CD4-positive, alpha-beta T cell (primary cell): ENCODE data around the gene NXN. TPM values are rescaled to one million over a fixed set of nuclear protein-coding genes. Genes with fewer than 3 reads are reported as not detected.

Source experiments
- ATAC-seq: fragments of 200-7000 bp; cut with Tn5 transposase; one replicate; pipeline ENCODE4 v1.10.0; 2022; ENCODE audit warnings: mild to moderate bottlenecking; ENCODE audit not compliant: poor library complexity
- CTCF ChIA-PET: fragments of 350-600 bp; sonication (Branson Sonifier 250); formaldehyde crosslinking; loops from one replicate; lab custom pipeline; 2021; ENCODE audit warnings: antibody characterized with exemption, inconsistent platforms; lab: Charles Lee
- POLR2A ChIA-PET: fragments of 350-600 bp; sonication (Branson Sonifier 250); formaldehyde crosslinking; loops from one replicate; lab custom pipeline; 2021; ENCODE audit warnings: antibody characterized with exemption, inconsistent platforms; lab: Charles Lee
- DNase-seq, 14 experiments: peaks; one replicate each; pipeline ENCODE4 v3.0.0-alpha.2; 2013 to 2020; ENCODE audit warnings: mixed read lengths in 2 of 14
- H3K27ac ChIP-seq, 2 donors: one replicate each; pipeline versions ENCODE4 v1.5.1 to v1.7.0; 2013; ENCODE audit warnings: low read length in 2 of 2, low read depth in 1 of 2, mild to moderate bottlenecking in 1 of 2
- H3K27me3 ChIP-seq, 2 experiments: 1 replicate in 1 of 2; 2 replicates in 1 of 2; pipeline versions ENCODE4 v1.6.1 to v1.7.0; 2013; ENCODE audit warnings: low read length in 2 of 2, control low read depth in 1 of 2, mild to moderate bottlenecking in 1 of 2, moderate library complexity in 1 of 2; ENCODE audit not compliant: insufficient read depth in 2 of 2, control insufficient read depth in 1 of 2
- H3K36me3 ChIP-seq: one replicate; pipeline ENCODE4 v1.6.1; 2013; ENCODE audit warnings: low read length, control low read depth; ENCODE audit not compliant: insufficient read depth
- H3K4me1 ChIP-seq: one replicate; pipeline ENCODE4 v1.6.1; 2013; ENCODE audit warnings: low read length, control low read depth; ENCODE audit not compliant: insufficient read depth
- H3K4me3 ChIP-seq: one replicate; pipeline ENCODE4 v1.5.1; 2013; ENCODE audit warnings: mild to moderate bottlenecking, low read length, moderate library complexity
- H3K9me3 ChIP-seq, 2 experiments: 1 replicate in 1 of 2; 2 replicates in 1 of 2; pipeline versions ENCODE4 v1.6.1 to v1.7.0; 2013; ENCODE audit warnings: low read length in 2 of 2, mild to moderate bottlenecking in 2 of 2, control low read depth in 1 of 2, moderate library complexity in 1 of 2; ENCODE audit not compliant: control insufficient read depth in 1 of 2, insufficient read depth in 1 of 2
- H3K27ac Mint-ChIP-seq: one replicate; pipeline ENCODE4 v1.8.0; 2020; ENCODE audit warnings: mixed read lengths
- H3K27me3 Mint-ChIP-seq: one replicate; pipeline ENCODE4 v1.8.0; 2021; ENCODE audit warnings: mixed read lengths
- H3K36me3 Mint-ChIP-seq: one replicate; pipeline ENCODE4 v1.8.0; 2021; ENCODE audit warnings: low read depth, mixed read lengths
- H3K4me1 Mint-ChIP-seq: one replicate; pipeline ENCODE4 v1.8.0; 2021; ENCODE audit warnings: low read depth, mixed read lengths
- H3K4me3 Mint-ChIP-seq: one replicate; pipeline ENCODE4 v1.8.0; 2020; ENCODE audit warnings: mild to moderate bottlenecking, mixed read lengths
- H3K9me3 Mint-ChIP-seq: one replicate; pipeline ENCODE4 v1.8.0; 2020; ENCODE audit warnings: mixed read lengths
- CTCF ChIP-seq: fragments of 200-600 bp; IDR thresholded peaks from one replicate; pipeline ENCODE4 v1.8.0; 2022; ENCODE audit warnings: antibody characterized with exemption, mild to moderate bottlenecking
- intact Hi-C, 2 experiments: fragments of 100-400 bp; cut with DNase I in 1 of 2; cut with micrococcal nuclease in 1 of 2; formaldehyde crosslinking; loops; one replicate each; pipeline versions ENCODE4 v1.15.1 to v1.9.0; 2023 to 2025; cut with DNase I, micrococcal nuclease
- total RNA-seq, 174 experiments: library from RNA in 2 of 174; stranded (reverse) in 2 of 174; gene quantifications; one replicate each; pipeline ENCODE4 v1.2.3 and lab custom pipeline; 2021 to 2026

Gene NXN
- total RNA-seq, 2 experiments from 2014 or later = 0.80 to 0.98 TPM

- ChIA-PET CTCF (no interaction called here), POLR2A (no interaction called here)
- no peaks in the 10 kb centered on the region for H3K27me3 Mint-ChIP-seq
- intact Hi-C loops = no loop called here
- H3K9me3 ChIP-seq = peaks cover 15 to 30% of the 10 kb centered on the region in 2 experiments
- no peak overlapping the region for H3K27ac Mint-ChIP-seq
- no peak for TF ChIP-seq CTCF
- no peak overlapping the region for H3K4me3 Mint-ChIP-seq
- peaks cover 3% of the 10 kb centered on the region for H3K9me3 Mint-ChIP-seq
- DNase-seq = no peak
- peaks cover 13% of the 10 kb centered on the region for H3K4me1 Mint-ChIP-seq
- H3K4me1 ChIP-seq = peaks cover 15% of the 10 kb centered on the region
- no peak overlapping the region for H3K27ac ChIP-seq
- H3K27me3 ChIP-seq = no peaks in the 10 kb centered on the region
- no peak overlapping the region for H3K4me3 ChIP-seq
- no peaks in the 10 kb centered on the region for H3K36me3 ChIP-seq
- ATAC-seq = no peak
- H3K36me3 Mint-ChIP-seq = peaks cover 7% of the 10 kb centered on the region
Observed at GRCh38 chr17:992933-993332, 13.4 kb upstream of the NXN start.

DNA sequence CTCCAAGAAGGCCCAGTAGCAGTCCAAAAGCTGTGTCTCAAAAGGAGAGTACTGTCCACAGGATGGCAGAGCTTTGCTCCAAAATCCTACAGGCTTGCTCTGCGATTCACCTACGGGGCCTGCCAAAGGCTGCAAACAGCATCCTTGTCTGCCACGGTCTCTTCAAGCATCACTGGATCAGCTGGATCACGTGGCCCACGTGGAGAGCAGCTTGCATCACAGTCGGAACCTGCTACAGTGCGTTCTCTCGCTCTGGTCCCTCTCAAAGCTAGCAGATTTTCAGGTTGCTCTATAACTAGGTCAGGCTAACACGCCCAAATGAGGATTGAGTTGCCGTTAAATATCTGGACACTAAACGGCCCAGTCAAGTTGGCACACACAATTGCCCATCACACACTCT, 9.0 kb upstream of the NXN start:
- no peak for ATAC-seq
- intact Hi-C loops = loop anchor here in 1 of 2 experiments (10.0 kb wide), 1 partner anchor 604 kb away; no protein-coding TSS in a partner anchor
- no peak overlapping the region for H3K27ac Mint-ChIP-seq
- DNase-seq = no peak
- Histone ChIP-seq H3K27ac (no peak overlapping the region), H3K9me3 (peaks cover 6 to 16% of the 10 kb centered on the region in 2 experiments), H3K27me3 (no peaks in the 10 kb centered on the region), H3K4me3 (no peak overlapping the region), H3K36me3 (no peaks in the 10 kb centered on the region), H3K4me1 (no peaks in the 10 kb centered on the region)
- TF ChIP-seq CTCF = no peak
- no peaks in the 10 kb centered on the region for H3K4me1 Mint-ChIP-seq
- H3K4me3 Mint-ChIP-seq = no peak overlapping the region
- CTCF ChIA-PET = no interaction called here
- no peaks in the 10 kb centered on the region for H3K36me3 Mint-ChIP-seq
- H3K27me3 Mint-ChIP-seq = no peaks in the 10 kb centered on the region
- no peaks in the 10 kb centered on the region for H3K9me3 Mint-ChIP-seq
- POLR2A ChIA-PET = no interaction called here

DNA sequence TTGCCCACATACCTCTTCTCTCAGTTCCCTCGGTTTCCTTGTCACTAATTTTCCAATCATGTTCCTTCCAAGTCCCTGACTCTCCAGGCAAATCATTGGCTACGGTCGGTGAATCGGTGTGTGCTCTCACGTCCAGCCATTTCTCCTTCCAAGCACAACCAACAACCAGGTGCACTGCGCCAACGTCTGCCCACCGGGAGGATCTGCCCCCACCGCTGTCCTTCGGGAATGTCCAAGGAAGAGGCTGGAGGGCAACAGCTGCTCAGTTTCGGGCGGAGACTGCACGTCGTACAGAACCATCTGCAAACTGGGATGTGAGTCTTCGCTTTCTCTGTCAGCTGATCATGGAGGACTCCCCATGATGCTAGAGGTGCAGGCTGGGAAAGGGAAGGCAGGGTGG, 8.4 kb upstream of the NXN start:
- Histone ChIP-seq H3K36me3 (no peaks in the 10 kb centered on the region), H3K27me3 (no peaks in the 10 kb centered on the region), H3K4me3 (no peak overlapping the region), H3K9me3 (peaks cover under 1 to 10% of the 10 kb centered on the region in 2 experiments), H3K4me1 (no peaks in the 10 kb centered on the region), H3K27ac (no peak overlapping the region)
- intact Hi-C loops = loop anchor here in 1 of 2 experiments (10.0 kb wide), 1 partner anchor 603 kb away; no protein-coding TSS in a partner anchor
- Mint-ChIP-seq H3K27ac (no peak overlapping the region), H3K27me3 (no peaks in the 10 kb centered on the region), H3K9me3 (no peaks in the 10 kb centered on the region), H3K4me3 (no peak overlapping the region), H3K4me1 (no peaks in the 10 kb centered on the region), H3K36me3 (no peaks in the 10 kb centered on the region)
- ChIA-PET POLR2A (no interaction called here), CTCF (no interaction called here)
- TF ChIP-seq CTCF = no peak
- ATAC-seq (no peak), DNase-seq (no peak)
